Mucosa of rectum (tissue), 2 donors: ENCODE measurements around the gene PDZD8.
"Not testable (repeated sequence)": the region's sequence is repeated elsewhere in the genome, so short reads cannot be mapped to it uniquely, and the experiment has no call there.

Source experiments
- H3K27ac ChIP-seq, 2 donors: one replicate each; pipeline ENCODE4 v1.7.0; 2013; ENCODE audit warnings: inconsistent platforms in 2 of 2, low read depth in 2 of 2, low read length in 2 of 2
- H3K27me3 ChIP-seq, 2 donors: one replicate each; pipeline ENCODE4 v1.7.0; 2013; ENCODE audit warnings: low read length in 2 of 2; ENCODE audit not compliant: control insufficient read depth in 2 of 2, insufficient read depth in 2 of 2
- H3K36me3 ChIP-seq, 2 donors: one replicate each; pipeline ENCODE4 v1.7.0; 2013; ENCODE audit warnings: low read length in 2 of 2; ENCODE audit not compliant: control insufficient read depth in 2 of 2, insufficient read depth in 2 of 2
- H3K4me1 ChIP-seq, 2 donors: one replicate each; pipeline ENCODE4 v1.7.0; 2013; ENCODE audit warnings: low read length in 2 of 2, mild to moderate bottlenecking in 1 of 2; ENCODE audit not compliant: control insufficient read depth in 2 of 2, insufficient read depth in 2 of 2
- H3K4me3 ChIP-seq, 2 donors: one replicate each; pipeline ENCODE4 v1.7.0; 2013; ENCODE audit warnings: low read length in 2 of 2
- H3K9ac ChIP-seq, 2 donors: one replicate each; pipeline ENCODE4 v1.7.0; 2013; ENCODE audit warnings: low read length in 2 of 2, low read depth in 1 of 2, mild to moderate bottlenecking in 1 of 2
- H3K9me3 ChIP-seq, 2 donors: one replicate each; pipeline ENCODE4 v1.7.0; 2013; ENCODE audit warnings: low read length in 2 of 2; ENCODE audit not compliant: control insufficient read depth in 2 of 2
- donor health status: healthy.
- donor health status: Normal muscosa, but diverticular disease.

PDZD8 gene

DNA sequence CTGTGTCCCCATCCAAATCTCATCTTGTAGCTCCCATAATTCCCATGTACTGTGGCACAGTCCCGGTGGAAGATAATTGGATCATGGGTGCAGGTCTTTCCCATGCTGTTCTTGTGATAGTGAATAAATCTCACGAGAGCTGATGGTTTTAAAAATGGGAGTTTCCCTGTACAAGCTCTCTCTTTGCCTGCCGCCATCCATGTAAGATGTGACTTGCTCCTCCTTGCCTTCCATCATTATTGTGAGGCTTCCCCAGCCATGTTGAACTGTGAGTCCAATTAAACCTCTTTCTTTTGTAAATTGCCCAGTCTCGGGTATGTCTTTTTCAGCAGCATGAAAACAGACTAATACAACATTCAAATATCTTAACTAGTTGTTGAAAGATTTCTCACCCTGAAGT, 145.1 kb downstream of the PDZD8 start:
- H3K9ac ChIP-seq, H3K4me3 ChIP-seq, H3K27ac ChIP-seq, H3K4me1 ChIP-seq, H3K27me3 ChIP-seq, H3K36me3 ChIP-seq, H3K9me3 ChIP-seq: not testable (repeated sequence)

GRCh38 chr10:117228210-117228609, 147.0 kb downstream of the PDZD8 start:
- H3K36me3 ChIP-seq = no peaks in the 10 kb centered on the region
- H3K4me3 ChIP-seq = no peak overlapping the region
- H3K9me3 ChIP-seq = no peaks in the 10 kb centered on the region
- H3K27ac ChIP-seq = no peak overlapping the region
- H3K9ac ChIP-seq = no peak overlapping the region
- H3K4me1 ChIP-seq = no peaks in the 10 kb centered on the region
- H3K27me3 ChIP-seq = peaks cover 5 to 6% of the 10 kb centered on the region in 2 donors
